ENCODE data around the gene PFKL. TPM values are rescaled to one million over a fixed set of nuclear protein-coding genes. Genes with fewer than 3 reads are reported as not detected.
A peak's percentile ranks its signal among the peaks of the same experiment; 100 is the strongest.

PFKL gene
- 161 TPM for polyA plus RNA-seq (2012; ENCODE audit: low read depth, missing spikeins)

GRCh38 chr21:44299458-44300261 lies at the start of gene PFKL:
Gene PFKL, plus strand, starts transcription at chr21:44300053. Its CDS starts 53 bp downstream, at chr21:44300106.
- FAIRE-seq = peak; percentile 87
- DNase-seq (ENCODE audit: insufficient read length, low spot score) = peak; percentile 95
- TF ChIP-seq POLR2A (IDR thresholded peaks at IDR 0.05; ENCODE audit: low read depth, low read length) (0 out of 2 replicates have a peak, but pooled peaks have one; percentile 41), SPI1 (IDR thresholded peaks at IDR 0.05; ENCODE audit: low read depth, low read length) (no peak), TAF1 (IDR thresholded peaks at IDR 0.05; ENCODE audit: low read depth, low read length) (peak; percentile 47), PAX5 (IDR thresholded peaks at IDR 0.05; ENCODE audit: insufficient read depth, low read length, severe bottlenecking) (no peak), POLR2AphosphoS5 (IDR thresholded peaks at IDR 0.05; ENCODE audit: low read depth, low read length) (peak; percentile 34; the same call in 1 of the 2 replicates), POU2F2 (IDR thresholded peaks at IDR 0.05; ENCODE audit: low read depth, low read length) (peak; percentile 5; the same call in 1 of the 2 replicates)

GRCh38 chr21:44253832-44254710 lies 45.8 kb upstream of the PFKL start:
- no peak for TF ChIP-seq POLR2A (IDR thresholded peaks at IDR 0.05; ENCODE audit: low read depth, low read length)
- DNase-seq (ENCODE audit: insufficient read length, low spot score) (no peak), FAIRE-seq (no peak)

- TF ChIP-seq POLR2AphosphoS5 (IDR thresholded peaks at IDR 0.05; ENCODE audit: low read depth, low read length) (no peak), SPI1 (IDR thresholded peaks at IDR 0.05; ENCODE audit: low read depth, low read length) (no peak), POLR2A (IDR thresholded peaks at IDR 0.05; ENCODE audit: low read depth, low read length) (no peak), TAF1 (IDR thresholded peaks at IDR 0.05; ENCODE audit: low read depth, low read length) (no peak), POU2F2 (IDR thresholded peaks at IDR 0.05; ENCODE audit: low read depth, low read length) (no peak), PAX5 (IDR thresholded peaks at IDR 0.05; ENCODE audit: insufficient read depth, low read length, severe bottlenecking) (no peak)
- no peak for FAIRE-seq
- DNase-seq (ENCODE audit: insufficient read length, low spot score) = no peak
Observed at GRCh38 chr21:44255511-44255981, 44.3 kb upstream of the PFKL start.

GRCh38 chr21:44258056-44258725 lies 41.7 kb upstream of the PFKL start:
- DNase-seq (ENCODE audit: insufficient read length, low spot score) (no peak), FAIRE-seq (no peak)
- no peak for TF ChIP-seq PAX5 (IDR thresholded peaks at IDR 0.05; ENCODE audit: insufficient read depth, low read length, severe bottlenecking)
- no peak for TF ChIP-seq POLR2A (IDR thresholded peaks at IDR 0.05; ENCODE audit: low read depth, low read length)
- no peak for TF ChIP-seq POU2F2 (IDR thresholded peaks at IDR 0.05; ENCODE audit: low read depth, low read length)
- TF ChIP-seq SPI1 (IDR thresholded peaks at IDR 0.05; ENCODE audit: low read depth, low read length) = no peak
- TF ChIP-seq TAF1 (IDR thresholded peaks at IDR 0.05; ENCODE audit: low read depth, low read length) = no peak
- no peak for TF ChIP-seq POLR2AphosphoS5 (IDR thresholded peaks at IDR 0.05; ENCODE audit: low read depth, low read length)

- FAIRE-seq (no peak), DNase-seq (ENCODE audit: insufficient read length, low spot score) (no peak)
- no peak for TF ChIP-seq POLR2A (IDR thresholded peaks at IDR 0.05; ENCODE audit: low read depth, low read length)
- TF ChIP-seq POLR2AphosphoS5 (IDR thresholded peaks at IDR 0.05; ENCODE audit: low read depth, low read length) = no peak
- TF ChIP-seq POU2F2 (IDR thresholded peaks at IDR 0.05; ENCODE audit: low read depth, low read length) = no peak
- TF ChIP-seq SPI1 (IDR thresholded peaks at IDR 0.05; ENCODE audit: low read depth, low read length) = no peak
- no peak for TF ChIP-seq PAX5 (IDR thresholded peaks at IDR 0.05; ENCODE audit: insufficient read depth, low read length, severe bottlenecking)
- no peak for TF ChIP-seq TAF1 (IDR thresholded peaks at IDR 0.05; ENCODE audit: low read depth, low read length)
Observed at GRCh38 chr21:44259082-44259705, 40.7 kb upstream of the PFKL start.

- no peak for FAIRE-seq
- no peak for DNase-seq (ENCODE audit: insufficient read length, low spot score)
- TF ChIP-seq POU2F2 (IDR thresholded peaks at IDR 0.05; ENCODE audit: low read depth, low read length) (no peak), SPI1 (IDR thresholded peaks at IDR 0.05; ENCODE audit: low read depth, low read length) (no peak), TAF1 (IDR thresholded peaks at IDR 0.05; ENCODE audit: low read depth, low read length) (no peak), POLR2AphosphoS5 (IDR thresholded peaks at IDR 0.05; ENCODE audit: low read depth, low read length) (no peak), PAX5 (IDR thresholded peaks at IDR 0.05; ENCODE audit: insufficient read depth, low read length, severe bottlenecking) (no peak), POLR2A (IDR thresholded peaks at IDR 0.05; ENCODE audit: low read depth, low read length) (no peak)
Observed at GRCh38 chr21:44260066-44260465, 39.8 kb upstream of the PFKL start.

GRCh38 chr21:44260791-44261631 lies 38.8 kb upstream of the PFKL start:
- TF ChIP-seq TAF1 (IDR thresholded peaks at IDR 0.05; ENCODE audit: low read depth, low read length) = no peak
- DNase-seq (ENCODE audit: insufficient read length, low spot score) (no peak), FAIRE-seq (no peak)

GRCh38 chr21:44261675-44262295 lies 38.1 kb upstream of the PFKL start, which contains the start of gene DNMT3L:
Gene DNMT3L, minus strand, starts transcription at chr21:44261897. Its CDS starts 638 bp downstream, at chr21:44261259.
- DNase-seq (ENCODE audit: insufficient read length, low spot score) (no peak), FAIRE-seq (no peak)
- no peak for TF ChIP-seq POLR2A (IDR thresholded peaks at IDR 0.05; ENCODE audit: low read depth, low read length)
- TF ChIP-seq PAX5 (IDR thresholded peaks at IDR 0.05; ENCODE audit: insufficient read depth, low read length, severe bottlenecking) = no peak
- no peak for TF ChIP-seq POU2F2 (IDR thresholded peaks at IDR 0.05; ENCODE audit: low read depth, low read length)
- no peak for TF ChIP-seq SPI1 (IDR thresholded peaks at IDR 0.05; ENCODE audit: low read depth, low read length)
- TF ChIP-seq POLR2AphosphoS5 (IDR thresholded peaks at IDR 0.05; ENCODE audit: low read depth, low read length) = no peak
- no peak for TF ChIP-seq TAF1 (IDR thresholded peaks at IDR 0.05; ENCODE audit: low read depth, low read length)

All from GM12891 (cell line).